HepG2 (cell line): ENCODE results near the gene SCT.

Experiments
- GABPA ChIP-seq, 2 experiments: IDR thresholded peaks; 2 replicates each; pipeline ENCODE4 v1.6.1; 2011 to 2016; ENCODE audit warnings: low read depth in 2 of 2, low read length in 1 of 2, missing biosample characterization in 1 of 2, missing genetic modification characterization in 1 of 2
- GABPB1 ChIP-seq: IDR thresholded peaks from 2 replicates; pipeline ENCODE4 v1.6.1; 2016; ENCODE audit warnings: mild to moderate bottlenecking, missing genetic modification reagents, moderate library complexity, missing compliant biosample characterization
- HDAC2 ChIP-seq: sonication (generic); formaldehyde crosslinking; IDR thresholded peaks from 2 replicates; pipeline ENCODE4 v1.4.0; 2020; ENCODE audit warnings: missing genetic modification reagents
- POLR2AphosphoS5 ChIP-seq: IDR thresholded peaks from 2 replicates; pipeline ENCODE4 v1.6.1; 2012; ENCODE audit warnings: low read depth, low read length
- SP2 ChIP-seq: sonication (generic); formaldehyde crosslinking; IDR thresholded peaks from 2 replicates; pipeline ENCODE4 v1.5.1; 2020; ENCODE audit warnings: mild to moderate bottlenecking, missing genetic modification reagents
- TF ChIP-seq, protein P1 (sequence below): sonication (generic); formaldehyde crosslinking; IDR thresholded peaks from 2 replicates; pipeline ENCODE4 v1.5.0; 2020; ENCODE audit warnings: mild to moderate bottlenecking, missing genetic modification reagents
- TF ChIP-seq, protein P2 (sequence below): sonication (generic); formaldehyde crosslinking; IDR thresholded peaks from 2 replicates; pipeline ENCODE4 v1.4.0; 2020; ENCODE audit warnings: missing genetic modification reagents
- TF ChIP-seq, protein P3 (sequence below): sonication (generic); formaldehyde crosslinking; IDR thresholded peaks from 2 replicates; pipeline ENCODE4 v1.9.0; 2021; ENCODE audit warnings: missing genetic modification reagents, borderline replicate concordance
- TF ChIP-seq, protein P4 (sequence below): sonication (generic); formaldehyde crosslinking; IDR thresholded peaks from 2 replicates; pipeline ENCODE4 v1.5.0; 2020; ENCODE audit warnings: mild to moderate bottlenecking, missing genetic modification reagents, moderate library complexity
- TF ChIP-seq, protein P5 (sequence below): IDR thresholded peaks from 2 replicates; pipeline ENCODE4 v1.6.1; 2012; ENCODE audit warnings: inconsistent platforms

DNA sequence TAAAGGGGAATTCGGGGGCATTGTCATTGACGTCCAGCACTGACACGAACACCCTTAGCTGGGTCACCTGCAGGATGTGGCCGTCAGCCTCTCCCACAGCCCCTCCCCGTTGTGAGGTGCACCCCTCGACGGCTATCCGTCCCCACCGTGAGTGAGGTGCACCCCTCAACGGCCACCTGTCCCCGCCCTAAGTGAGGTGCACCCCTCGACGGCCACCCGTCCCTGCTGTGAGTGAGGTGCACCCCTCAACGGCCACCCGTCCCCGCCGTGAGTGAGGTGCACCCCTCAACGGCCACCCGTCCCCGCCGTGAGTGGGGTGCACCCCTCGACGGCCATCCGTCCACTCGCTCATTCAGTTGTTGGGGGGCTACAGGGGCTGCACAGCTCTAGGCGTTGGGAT is 5.1 kb downstream of the SCT start:
- TF ChIP-seq, protein P1, sequence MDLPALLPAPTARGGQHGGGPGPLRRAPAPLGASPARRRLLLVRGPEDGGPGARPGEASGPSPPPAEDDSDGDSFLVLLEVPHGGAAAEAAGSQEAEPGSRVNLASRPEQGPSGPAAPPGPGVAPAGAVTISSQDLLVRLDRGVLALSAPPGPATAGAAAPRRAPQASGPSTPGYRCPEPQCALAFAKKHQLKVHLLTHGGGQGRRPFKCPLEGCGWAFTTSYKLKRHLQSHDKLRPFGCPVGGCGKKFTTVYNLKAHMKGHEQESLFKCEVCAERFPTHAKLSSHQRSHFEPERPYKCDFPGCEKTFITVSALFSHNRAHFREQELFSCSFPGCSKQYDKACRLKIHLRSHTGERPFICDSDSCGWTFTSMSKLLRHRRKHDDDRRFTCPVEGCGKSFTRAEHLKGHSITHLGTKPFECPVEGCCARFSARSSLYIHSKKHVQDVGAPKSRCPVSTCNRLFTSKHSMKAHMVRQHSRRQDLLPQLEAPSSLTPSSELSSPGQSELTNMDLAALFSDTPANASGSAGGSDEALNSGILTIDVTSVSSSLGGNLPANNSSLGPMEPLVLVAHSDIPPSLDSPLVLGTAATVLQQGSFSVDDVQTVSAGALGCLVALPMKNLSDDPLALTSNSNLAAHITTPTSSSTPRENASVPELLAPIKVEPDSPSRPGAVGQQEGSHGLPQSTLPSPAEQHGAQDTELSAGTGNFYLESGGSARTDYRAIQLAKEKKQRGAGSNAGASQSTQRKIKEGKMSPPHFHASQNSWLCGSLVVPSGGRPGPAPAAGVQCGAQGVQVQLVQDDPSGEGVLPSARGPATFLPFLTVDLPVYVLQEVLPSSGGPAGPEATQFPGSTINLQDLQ (CRISPR knock-in tag): no peak
- no peak for TF ChIP-seq GABPA (IDR thresholded peaks at IDR 0.05; ENCODE audit: low read depth, low read length)
- TF ChIP-seq GABPA (CRISPR knock-in tag; IDR thresholded peaks at IDR 0.05; ENCODE audit: low read depth): no peak
- no peak for TF ChIP-seq HDAC2 (CRISPR knock-in tag)
- no peak for TF ChIP-seq GABPB1 (CRISPR knock-in tag)
- TF ChIP-seq POLR2AphosphoS5: no peak
- TF ChIP-seq, protein P2, sequence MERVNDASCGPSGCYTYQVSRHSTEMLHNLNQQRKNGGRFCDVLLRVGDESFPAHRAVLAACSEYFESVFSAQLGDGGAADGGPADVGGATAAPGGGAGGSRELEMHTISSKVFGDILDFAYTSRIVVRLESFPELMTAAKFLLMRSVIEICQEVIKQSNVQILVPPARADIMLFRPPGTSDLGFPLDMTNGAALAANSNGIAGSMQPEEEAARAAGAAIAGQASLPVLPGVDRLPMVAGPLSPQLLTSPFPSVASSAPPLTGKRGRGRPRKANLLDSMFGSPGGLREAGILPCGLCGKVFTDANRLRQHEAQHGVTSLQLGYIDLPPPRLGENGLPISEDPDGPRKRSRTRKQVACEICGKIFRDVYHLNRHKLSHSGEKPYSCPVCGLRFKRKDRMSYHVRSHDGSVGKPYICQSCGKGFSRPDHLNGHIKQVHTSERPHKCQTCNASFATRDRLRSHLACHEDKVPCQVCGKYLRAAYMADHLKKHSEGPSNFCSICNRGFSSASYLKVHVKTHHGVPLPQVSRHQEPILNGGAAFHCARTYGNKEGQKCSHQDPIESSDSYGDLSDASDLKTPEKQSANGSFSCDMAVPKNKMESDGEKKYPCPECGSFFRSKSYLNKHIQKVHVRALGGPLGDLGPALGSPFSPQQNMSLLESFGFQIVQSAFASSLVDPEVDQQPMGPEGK: no peak
- no peak for TF ChIP-seq SP2
- TF ChIP-seq, protein P3, sequence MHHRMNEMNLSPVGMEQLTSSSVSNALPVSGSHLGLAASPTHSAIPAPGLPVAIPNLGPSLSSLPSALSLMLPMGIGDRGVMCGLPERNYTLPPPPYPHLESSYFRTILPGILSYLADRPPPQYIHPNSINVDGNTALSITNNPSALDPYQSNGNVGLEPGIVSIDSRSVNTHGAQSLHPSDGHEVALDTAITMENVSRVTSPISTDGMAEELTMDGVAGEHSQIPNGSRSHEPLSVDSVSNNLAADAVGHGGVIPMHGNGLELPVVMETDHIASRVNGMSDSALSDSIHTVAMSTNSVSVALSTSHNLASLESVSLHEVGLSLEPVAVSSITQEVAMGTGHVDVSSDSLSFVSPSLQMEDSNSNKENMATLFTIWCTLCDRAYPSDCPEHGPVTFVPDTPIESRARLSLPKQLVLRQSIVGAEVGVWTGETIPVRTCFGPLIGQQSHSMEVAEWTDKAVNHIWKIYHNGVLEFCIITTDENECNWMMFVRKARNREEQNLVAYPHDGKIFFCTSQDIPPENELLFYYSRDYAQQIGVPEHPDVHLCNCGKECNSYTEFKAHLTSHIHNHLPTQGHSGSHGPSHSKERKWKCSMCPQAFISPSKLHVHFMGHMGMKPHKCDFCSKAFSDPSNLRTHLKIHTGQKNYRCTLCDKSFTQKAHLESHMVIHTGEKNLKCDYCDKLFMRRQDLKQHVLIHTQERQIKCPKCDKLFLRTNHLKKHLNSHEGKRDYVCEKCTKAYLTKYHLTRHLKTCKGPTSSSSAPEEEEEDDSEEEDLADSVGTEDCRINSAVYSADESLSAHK (CRISPR knock-in tag): no peak
- TF ChIP-seq, protein P4, sequence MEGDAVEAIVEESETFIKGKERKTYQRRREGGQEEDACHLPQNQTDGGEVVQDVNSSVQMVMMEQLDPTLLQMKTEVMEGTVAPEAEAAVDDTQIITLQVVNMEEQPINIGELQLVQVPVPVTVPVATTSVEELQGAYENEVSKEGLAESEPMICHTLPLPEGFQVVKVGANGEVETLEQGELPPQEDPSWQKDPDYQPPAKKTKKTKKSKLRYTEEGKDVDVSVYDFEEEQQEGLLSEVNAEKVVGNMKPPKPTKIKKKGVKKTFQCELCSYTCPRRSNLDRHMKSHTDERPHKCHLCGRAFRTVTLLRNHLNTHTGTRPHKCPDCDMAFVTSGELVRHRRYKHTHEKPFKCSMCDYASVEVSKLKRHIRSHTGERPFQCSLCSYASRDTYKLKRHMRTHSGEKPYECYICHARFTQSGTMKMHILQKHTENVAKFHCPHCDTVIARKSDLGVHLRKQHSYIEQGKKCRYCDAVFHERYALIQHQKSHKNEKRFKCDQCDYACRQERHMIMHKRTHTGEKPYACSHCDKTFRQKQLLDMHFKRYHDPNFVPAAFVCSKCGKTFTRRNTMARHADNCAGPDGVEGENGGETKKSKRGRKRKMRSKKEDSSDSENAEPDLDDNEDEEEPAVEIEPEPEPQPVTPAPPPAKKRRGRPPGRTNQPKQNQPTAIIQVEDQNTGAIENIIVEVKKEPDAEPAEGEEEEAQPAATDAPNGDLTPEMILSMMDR: no peak
- TF ChIP-seq, protein P5, sequence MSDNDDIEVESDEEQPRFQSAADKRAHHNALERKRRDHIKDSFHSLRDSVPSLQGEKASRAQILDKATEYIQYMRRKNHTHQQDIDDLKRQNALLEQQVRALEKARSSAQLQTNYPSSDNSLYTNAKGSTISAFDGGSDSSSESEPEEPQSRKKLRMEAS: no peak
